ENCODE results near the gene HELT.
A peak's percentile ranks its signal among the peaks of the same experiment; 100 is the strongest.
"Not testable (repeated sequence)": the region's sequence is repeated elsewhere in the genome, so short reads cannot be mapped to it uniquely, and the experiment has no call there.

The HELT gene, protein sequence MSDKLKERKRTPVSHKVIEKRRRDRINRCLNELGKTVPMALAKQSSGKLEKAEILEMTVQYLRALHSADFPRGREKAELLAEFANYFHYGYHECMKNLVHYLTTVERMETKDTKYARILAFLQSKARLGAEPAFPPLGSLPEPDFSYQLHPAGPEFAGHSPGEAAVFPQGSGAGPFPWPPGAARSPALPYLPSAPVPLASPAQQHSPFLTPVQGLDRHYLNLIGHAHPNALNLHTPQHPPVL

DNA sequence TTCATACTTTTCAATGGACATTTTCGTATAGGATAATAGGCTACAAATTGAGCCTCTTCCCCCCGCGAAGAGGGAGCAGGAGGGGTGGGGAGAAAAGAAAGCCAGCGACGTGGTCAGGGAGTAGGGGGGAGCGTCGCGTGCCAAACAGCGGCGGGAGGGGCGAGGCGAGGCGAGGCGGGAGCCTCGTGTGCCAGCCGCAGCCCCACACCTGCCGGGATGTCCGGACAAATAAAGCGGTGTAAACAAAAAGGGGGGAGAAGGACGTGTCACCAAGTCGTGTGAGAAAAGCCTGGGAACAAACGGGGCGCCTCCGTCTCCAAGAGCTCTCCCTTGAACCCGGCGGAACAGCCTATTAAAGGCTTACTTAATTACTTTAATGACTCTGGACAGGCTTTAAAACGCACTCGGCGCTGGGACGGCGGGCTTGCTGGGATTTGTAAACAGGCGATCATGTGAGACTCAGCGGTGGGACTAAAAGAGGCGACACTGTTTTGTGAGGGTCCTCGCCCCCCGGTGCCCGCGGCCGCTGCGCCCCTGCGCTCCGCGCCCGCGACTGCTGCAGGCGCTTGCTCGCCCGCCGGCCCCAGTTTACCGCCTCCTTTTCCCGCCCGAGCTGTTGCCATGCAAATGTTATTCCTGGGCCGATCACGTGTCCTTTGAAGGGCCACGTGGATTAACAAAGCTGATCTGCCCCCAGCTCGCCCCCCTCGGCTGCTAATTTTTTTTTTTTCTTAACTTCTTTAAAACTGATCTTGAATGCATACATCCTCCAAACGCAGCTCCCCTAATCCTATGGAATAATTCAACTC lies at the start of gene HELT:
Gene HELT, plus strand, starts transcription at position 527 of the 809 bp plus-strand sequence. CDS start 439 bp downstream, outside the sequence.
- no peak for DNase-seq

DNA sequence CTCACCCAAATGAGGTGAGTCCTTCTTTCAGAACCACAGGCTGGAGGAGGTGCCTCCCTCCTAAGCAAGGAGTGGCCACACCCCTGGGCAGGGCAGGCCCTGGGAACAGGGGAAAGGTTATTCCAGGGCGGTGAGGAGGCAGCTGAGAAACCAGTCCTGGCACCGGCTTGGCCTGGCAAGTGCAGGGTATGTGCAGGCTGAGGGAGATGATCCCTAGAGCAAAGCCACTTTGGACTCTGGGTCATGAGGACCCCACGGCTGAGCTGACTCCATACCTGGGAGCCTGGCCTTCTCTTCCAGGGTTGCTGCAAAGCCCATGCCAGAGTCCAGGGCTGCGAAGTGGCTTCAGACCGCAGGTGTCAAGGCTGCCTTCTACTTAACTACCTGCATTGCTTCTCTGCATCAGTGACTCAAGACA lies 49.5 kb upstream of the HELT start:
- DNase-seq, result no peak

DNA sequence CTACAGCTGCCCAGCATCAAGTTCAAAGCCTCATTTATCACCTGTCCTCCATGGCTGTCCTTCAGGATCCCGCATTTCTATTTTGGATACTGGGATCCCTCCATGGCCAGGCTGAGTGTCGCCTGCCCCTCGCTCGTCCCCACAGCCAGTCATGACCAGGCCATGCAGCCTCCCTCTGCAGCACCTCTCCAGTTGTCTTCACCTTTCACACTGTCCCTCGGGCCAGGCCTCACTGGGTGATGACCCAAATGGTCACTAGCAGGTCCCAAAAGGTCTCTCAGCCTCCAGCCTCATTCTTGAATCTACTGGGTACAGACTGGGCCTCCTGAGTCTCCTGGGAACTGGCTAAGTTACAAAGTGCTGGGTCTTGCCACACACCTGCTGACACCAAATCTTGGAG lies 48.7 kb upstream of the HELT start:
- no peak for DNase-seq

DNA sequence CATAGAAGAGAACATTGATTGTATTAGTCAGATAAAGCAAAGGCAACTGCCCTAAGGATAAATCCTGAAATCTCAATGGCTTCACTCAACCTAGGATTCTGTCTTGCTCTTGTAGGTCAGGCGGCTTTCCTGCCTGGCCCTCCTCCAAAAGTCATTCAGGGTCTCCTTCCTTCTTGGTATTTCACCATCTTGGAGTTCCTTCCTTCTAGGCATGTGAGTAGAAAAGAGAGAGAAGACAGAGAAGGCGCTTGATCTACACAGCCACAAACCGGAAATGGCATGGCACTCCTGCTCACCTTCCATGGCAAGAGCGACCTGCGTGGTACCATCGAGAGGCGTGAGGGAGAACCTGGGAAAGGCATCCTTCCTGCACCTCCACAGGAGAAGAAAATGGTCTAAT lies 45.3 kb upstream of the HELT start:
- DNase-seq, result no peak

DNA sequence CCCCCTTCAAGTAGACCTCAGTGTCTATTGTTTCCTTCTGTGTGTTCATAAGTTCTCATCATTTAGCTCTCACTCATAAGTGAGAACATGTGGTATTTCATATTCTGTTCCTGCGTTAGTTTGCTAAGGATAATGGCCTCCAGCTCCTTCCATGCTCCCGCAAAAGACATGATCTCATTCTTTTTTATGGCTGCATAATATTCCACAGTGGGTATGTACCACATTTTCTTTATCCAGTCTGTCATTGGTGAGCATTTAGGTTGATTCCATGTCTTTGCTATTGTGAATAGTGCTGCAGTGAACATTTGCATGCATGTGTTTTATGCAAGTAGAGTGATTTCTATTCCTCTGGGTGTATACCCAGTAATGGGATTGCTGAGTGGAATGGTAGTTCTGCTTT lies 41.9 kb upstream of the HELT start:
- DNase-seq, result not testable (repeated sequence)

DNA sequence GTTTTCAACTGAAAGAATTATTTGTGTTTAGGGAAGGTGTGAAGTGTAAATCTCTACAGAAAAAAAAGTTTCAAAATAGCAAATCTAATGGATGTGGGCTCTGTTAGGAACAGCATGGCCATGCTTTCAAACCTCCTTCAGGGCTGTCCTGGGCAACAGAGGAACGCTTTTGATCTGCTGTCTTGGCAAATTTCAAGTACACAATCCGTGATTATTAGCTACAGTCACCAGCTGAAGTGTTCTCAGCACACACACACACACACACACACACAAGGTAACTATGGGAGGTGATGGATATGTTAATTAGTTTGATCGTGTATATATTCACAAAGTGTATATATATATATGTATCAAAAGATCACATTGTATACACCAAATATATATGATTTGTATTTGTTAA lies 40.5 kb upstream of the HELT start:
- no peak for DNase-seq

DNA sequence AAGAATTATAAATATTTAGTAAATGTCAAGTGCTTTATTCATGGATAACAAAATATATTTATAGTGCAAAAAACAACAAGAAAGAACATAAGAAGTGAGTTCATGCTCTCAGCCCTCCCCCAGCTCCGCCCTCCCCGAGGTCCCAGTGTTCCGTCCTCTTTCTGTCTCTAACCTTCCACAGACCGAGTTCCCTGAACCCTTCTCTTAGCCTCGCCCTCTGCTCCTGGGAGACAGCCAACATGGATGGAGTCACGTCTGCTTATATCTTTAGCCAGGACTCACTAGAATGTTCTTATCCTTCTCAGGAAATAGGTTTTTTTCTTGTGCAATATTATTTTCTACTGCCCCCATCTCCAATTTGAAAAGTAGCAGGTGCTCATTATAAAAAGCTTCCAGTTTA lies 40.1 kb upstream of the HELT start:
- DNase-seq, result no peak

DNA sequence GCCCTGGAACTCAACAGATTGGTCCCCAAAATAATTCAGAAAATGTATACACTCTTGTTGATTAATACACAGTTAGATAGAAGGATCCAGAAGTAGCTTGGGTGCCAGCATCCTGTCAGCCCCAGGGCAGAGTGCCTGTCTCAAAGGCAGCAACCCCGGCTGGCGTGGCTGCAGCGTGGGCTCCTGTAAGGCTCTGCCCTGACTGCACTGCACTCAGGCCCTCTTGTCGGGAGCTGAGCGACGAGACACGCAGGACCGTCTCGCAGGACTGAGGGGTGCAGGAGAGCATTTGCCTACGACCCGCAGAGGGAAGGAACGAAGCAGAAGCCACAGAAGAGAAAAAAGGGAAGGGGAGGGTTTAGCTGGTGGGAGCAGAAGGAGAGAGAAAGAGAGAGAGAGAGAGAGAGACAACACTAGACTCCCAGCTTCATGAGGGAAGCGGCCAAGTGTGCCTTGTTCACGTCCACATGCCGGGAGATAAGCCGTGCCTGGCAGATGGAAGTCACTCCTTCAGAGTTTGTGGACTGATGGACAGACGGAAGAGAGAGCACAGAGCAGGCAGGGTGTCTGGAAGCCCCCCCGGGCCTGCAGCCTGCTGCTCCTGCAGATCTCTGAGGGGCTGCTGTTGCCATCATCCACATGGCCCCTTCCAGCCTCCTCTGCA lies 38.7 kb upstream of the HELT start:
- DNase-seq, result no peak

DNA sequence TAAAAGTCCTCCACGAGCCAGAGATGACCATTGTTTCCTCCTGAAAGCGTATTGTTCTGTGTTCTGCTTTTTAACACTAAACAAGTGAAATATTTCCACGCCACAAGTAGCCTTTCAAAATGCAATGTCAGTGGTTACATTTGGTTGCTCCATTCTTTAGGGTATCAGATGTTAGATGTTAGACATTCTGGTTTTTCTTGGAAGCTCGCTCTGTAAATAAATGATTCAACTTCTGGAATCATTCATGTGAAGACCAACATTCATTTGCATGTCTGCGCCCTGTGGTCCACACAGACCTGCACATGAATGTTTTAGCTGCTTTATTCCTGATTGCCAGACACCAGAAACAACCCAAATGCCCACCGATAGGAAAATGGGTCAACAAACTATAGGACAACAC lies 38.0 kb upstream of the HELT start:
- DNase-seq, result no peak

DNA sequence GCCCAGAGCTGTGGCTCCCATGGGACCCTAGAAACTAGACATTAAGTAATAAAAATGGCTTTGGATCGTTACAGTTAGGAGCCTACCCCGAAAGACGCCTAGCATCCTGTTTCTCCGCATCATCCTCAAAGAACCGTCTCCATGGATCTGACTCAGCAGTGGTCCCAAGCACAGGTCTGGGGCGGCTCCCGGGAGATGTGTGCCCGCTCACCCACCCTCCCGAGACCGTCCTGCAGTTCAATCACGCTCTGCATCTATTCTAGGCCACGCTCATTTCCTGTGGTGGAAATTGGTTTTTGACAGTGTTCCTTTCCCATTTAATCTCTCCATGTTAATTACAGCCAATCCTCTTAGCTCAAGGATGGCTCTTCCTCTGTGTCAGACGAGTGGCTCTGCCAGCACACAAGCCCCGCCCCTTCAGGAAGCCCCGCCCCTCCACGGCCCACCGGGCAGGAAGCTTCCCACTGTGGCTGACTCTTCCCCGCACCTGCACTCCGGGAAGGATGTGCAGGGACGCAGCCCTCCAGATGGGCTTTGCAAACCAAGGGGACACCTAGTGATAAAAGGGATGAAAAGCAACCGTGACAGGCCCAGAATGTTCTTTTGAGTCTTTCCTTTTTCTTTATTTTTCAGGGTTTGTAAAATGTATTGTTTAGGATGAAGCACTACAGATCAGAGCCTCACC lies 34.5 kb upstream of the HELT start:
- peak; percentile 61 for DNase-seq

DNA sequence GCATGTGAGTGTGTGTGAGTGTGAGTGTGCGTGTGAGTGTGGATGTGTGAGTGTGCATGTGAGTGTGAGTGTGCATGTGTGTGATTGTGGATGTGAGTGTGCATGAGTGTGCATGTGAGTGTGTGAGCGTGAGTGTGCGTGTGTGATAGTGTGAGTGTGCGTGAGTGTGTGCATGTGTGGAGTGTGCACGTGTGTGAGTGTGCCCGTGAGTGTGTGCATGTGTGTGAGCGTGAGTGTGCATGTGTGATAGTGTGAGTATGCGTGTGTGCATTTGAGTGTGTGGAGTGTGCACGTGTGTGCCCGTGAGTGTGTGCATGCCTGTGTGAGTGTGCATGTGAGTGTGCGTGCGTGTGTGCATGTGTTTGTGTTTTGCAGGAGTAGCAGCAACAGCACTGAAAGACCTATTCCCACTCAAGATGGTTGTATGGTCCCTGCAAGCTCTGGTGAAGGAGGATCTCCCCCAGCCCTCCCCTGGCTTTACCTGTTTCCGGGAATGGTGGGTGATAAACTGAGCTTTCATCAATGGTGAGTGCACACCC lies 30.7 kb upstream of the HELT start:
- DNase-seq, result no peak

DNA sequence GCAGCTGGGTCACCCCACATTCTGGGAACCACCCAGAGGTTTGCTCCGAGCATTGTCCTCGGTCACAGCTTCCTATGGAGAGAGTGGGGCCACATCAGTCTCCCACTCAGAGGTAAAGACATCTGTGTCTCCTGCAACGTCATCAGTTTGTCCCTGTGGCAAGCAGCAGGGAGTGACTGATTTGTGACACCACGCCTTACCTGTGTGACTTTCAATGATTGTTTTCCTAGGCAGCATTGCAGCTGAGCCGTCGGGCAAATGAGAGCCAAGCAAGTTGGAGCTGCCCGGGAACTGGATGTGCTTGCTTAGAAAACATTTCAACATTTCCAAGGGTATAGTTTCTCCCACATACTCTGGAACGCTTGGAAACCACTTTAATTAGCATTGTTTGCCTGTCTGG lies 29.7 kb upstream of the HELT start:
- DNase-seq, result no peak

DNA sequence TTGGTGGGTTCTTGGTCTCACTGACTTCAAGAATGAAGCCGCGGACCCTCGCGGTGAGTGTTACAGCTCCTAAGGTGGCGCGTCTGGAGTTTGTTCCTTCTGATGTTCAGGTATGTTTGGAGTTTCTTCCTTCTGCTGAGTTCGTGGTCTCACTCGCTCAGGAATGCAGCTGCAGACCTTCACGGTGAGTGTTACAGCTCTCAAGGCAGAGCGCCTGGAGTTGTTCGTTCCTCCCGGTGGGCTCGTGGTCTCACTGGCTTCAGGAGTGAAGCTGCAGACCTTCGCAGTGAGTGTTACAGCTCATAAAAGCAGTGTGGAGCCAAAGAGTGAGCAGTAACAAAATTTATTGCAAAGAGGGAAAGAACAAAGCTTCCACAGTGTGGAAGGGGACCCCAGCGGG lies 29.0 kb upstream of the HELT start:
- not testable (repeated sequence) for DNase-seq

DNA sequence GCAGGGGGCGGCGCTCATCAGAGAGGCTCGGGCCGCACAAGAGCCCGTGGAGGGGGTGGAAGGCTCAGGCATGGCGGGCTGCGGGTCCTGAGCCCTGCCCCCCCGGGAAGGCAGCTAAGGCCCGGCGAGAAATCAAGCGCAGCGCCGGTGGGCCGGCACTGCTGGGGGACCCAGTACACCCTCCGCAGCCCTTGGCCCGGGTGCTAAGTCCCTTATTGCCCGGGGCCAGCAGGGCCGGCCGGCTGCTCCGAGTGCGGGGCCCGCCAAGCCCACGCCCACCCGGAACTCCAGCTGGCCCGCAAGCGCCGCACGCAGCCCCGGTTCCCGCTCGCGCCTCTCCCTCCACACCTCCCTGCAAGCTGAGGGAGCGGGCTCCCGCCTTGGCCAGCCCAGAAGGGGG lies 28.2 kb upstream of the HELT start:
- DNase-seq, result not testable (repeated sequence)

DNA sequence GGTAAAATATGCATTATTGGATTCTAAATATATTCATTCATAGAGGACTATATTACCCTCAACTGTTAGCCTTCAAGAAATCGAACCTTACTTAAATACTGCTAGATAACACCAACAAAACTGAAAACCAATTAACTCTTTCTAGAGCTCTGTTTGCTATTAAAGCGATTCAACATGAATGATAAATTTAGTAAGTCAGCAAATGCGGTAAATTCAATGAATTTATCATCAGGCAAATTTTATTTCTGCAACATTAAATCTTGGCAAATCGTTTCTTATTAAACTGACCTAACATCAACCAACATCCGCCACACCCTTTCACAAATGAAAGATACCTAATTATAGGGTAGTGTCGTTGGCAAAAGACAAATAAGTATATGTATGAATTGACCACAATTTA lies 26.4 kb upstream of the HELT start:
- no peak for DNase-seq

DNA sequence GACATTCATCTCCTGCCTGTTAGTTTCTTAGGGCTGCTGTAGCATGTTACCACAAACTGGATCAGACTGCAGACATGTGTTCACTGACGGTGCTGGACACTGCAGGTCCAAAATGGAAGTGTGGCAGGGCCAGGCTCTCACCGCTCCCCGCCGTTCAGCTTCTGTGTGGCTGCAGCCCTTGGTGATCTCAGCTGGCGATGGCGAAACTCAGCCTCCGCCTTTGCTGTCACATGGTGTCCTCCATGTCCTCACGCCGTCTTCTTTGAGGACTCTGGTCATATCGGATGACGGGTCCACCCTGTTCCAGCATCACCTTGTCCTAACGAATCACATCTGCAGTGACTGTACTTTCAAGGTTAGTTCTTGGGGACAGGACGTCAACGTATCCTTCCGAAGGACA lies 25.9 kb upstream of the HELT start:
- no peak for DNase-seq

DNA sequence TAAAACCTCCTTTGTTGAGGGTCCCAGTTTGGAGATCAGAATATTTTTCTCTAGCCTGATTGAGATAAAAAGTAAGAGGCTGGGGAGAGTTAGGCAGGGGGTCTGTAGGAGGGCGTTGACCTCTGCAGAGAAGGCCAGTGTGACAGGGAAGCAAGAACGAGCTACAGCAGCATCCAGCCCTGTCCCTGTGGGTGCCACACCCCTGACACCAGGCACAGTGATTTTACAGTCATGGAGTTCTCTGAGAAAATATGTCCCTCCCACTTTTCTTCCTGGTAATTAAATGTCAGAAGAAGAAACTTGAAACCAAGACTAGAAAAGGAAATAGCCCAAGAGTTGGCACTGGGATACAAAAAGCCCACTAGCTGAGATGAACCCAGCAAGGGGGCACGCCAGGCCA lies 25.0 kb upstream of the HELT start:
- DNase-seq, result no peak

DNA sequence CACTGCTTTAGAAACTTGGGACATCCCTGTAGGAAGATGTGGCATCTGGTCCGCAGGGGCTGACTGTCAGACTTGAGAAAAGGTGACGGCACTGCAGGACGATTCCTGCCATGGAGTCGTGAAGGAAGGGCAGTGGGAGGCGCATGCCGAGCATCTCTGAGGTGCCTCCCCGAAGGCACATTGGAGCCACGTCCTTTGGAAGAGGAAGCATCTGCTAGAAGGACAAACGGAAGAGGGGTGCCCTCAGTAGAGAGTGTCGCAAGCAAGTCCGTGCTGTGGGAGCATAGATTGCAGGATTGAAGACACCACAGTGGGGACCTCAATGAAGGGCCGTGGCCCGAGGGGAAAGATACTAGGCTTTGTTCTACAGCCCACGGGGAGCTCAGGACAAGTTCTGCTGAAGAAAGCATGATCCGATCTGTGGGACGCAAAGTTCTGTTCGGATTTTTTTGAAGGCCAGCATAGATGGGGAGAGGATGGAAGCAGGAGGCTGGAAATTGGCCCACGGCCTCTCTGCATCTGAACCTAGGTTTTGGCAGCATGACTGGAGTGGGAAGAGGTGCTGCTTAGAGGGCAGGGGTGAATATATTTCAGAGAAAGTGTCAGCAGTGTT lies 24.2 kb upstream of the HELT start:
- no peak for DNase-seq

DNA sequence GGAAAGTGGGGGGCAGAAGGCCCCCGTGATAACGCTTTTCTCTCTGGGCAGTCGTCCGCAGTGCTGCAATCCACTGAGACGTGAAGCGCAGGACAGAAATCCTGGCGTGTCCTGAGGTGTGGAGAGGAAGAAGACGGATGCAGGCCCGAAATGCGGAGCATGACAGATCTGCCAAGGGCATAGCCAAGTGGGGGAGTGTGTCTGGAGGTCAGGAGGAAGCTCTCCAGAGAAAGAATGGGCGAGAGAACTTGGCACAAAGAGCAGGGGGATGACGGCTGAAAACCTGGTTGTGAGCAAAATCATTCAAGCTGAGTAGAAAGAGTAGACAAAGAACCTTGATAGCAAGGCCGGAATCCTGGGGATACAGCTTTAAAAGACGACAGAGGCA lies 23.7 kb upstream of the HELT start:
- no peak for DNase-seq

DNA sequence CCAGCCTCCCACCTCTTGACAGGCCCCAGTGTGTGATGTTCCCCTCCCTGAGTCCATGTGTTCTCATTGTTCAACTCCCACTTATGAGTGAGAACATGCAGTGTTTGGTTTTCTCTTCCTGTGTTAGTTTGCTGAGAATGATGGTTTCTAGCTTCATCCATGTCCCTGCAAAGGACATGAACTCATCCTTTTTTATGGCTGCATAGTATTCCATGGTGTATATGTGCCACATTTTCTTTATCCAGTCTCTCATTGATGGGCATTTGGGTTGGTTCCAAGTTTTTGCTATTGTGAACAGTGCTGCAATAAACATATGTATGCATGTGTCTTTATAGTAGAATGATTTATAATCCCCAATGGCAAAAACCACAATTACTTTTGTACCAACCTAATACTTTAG lies 20.6 kb upstream of the HELT start:
- not testable (repeated sequence) for DNase-seq

DNA sequence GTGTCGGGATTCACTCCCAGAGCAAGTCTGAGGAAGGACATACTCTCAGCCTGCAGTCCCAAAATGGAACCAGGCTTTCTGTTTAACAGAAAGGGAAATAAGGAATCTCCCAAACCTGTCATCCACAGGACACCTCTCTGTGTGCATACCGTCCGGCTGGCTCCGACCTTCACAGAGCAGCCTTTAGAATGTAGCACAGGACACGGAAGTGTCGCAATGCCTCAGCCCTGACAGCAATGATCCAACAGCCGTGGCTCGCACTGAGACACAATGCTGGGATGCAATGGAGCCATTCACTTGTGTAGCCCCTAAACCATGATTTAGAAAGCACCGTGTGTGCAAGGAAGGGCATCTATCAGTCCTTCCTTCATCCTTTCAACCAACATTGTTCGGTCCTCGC lies 15.5 kb upstream of the HELT start:
- no peak for DNase-seq

DNA sequence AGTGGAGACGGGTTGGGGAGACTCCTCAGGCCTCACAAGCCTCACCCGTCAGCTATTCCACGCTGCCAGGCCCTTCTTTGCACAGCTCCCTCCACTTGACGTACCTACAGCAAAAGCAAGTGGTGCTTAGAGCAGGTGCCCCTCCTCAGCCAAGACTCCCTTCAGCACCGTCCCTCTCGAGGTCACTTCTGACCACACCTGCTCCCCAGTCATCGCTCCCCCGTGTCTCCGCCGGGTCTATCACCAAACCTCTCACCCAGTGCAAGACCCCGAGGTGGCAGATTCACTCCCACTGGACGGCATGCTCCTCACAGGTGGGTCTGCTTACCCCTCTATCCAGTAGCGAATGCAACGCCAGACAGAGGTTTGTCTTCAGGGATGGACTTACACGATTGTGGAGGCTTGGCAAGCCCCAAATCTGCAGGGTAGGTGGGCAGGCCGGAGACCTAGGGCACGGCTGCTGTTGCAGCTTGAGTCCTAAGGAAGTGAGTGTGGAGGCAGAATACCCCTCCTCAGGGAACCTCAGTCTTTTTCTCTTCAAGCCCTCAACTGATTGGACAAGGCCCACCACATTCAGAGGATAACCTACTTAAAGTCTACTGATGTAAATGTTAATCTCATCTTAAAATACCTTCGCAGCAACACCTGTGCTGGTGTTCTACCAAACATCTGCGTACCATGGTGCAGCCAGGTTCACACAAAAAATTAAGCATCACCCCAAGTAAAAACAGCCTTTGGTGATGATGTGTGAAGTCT lies 14.5 kb upstream of the HELT start:
- DNase-seq, result no peak

Data from stimulated activated CD4-positive, alpha-beta T cell treated with anti-CD3 and anti-CD28 coated beads, Interleukin-4, amount 100 ng/mL, for 24 hours (primary cell).